ENCODE results near the gene ERICH2. TPM values are rescaled to one million over a fixed set of nuclear protein-coding genes. Genes with fewer than 3 reads are reported as not detected.

ERICH2 gene
- total RNA-seq, 1 donor from 2014 or later = 2.6 TPM

DNA sequence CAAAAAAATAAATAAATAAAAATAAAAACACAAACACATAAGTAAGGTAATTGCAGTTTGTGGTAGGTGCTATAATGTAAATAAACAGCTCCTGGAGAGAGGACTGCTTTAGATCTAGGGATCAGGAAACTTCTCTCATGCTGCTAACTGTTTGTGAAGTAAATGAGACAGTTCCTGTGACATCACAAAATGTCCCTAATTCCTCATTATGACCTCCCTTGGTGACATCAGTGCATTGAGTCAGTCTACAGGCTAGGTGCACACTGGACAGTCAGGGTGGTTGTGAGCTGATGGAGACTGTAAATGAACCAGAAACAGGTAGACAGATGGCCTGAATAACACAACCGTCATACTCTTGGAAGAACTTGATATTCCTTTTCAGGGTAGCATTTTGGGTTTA, 13.4 kb downstream of the ERICH2 start:
- TF ChIP-seq, protein P1, sequence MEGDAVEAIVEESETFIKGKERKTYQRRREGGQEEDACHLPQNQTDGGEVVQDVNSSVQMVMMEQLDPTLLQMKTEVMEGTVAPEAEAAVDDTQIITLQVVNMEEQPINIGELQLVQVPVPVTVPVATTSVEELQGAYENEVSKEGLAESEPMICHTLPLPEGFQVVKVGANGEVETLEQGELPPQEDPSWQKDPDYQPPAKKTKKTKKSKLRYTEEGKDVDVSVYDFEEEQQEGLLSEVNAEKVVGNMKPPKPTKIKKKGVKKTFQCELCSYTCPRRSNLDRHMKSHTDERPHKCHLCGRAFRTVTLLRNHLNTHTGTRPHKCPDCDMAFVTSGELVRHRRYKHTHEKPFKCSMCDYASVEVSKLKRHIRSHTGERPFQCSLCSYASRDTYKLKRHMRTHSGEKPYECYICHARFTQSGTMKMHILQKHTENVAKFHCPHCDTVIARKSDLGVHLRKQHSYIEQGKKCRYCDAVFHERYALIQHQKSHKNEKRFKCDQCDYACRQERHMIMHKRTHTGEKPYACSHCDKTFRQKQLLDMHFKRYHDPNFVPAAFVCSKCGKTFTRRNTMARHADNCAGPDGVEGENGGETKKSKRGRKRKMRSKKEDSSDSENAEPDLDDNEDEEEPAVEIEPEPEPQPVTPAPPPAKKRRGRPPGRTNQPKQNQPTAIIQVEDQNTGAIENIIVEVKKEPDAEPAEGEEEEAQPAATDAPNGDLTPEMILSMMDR (IDR thresholded peaks at IDR 0.05) = no peak
- Mint-ChIP-seq H3K27me3 (ENCODE audit: low read depth) (peaks cover 23% of the 10 kb centered on the region), H3K27ac (ENCODE audit: unreplicated experiment) (no peak overlapping the region), H3K9me3 (ENCODE audit: low read depth) (no peaks in the 10 kb centered on the region), H3K36me3 (ENCODE audit: low read depth) (no peaks in the 10 kb centered on the region), H3K4me3 (ENCODE audit: unreplicated experiment) (no peak overlapping the region), H3K4me1 (ENCODE audit: low read depth) (peaks cover 5% of the 10 kb centered on the region)
- DNase-seq (ENCODE audit: low spot score) = no peak

DNA sequence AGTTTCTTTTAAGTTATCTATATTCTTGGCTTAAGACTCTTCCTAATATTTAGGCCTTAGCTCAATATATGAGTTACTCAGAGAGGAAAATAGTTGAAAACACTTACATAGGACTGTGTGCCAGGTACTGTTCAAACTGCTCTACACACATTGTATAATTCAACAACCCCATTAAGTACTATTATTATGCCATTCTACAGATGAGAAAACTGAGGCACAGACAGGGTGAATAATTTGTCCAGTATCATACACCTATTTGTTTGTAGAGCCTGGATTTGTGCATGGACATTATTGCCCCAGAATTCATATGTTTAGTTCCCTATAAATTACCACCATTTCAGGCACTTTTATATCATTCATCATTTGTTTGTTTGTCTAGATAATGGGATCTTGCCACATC, 28.8 kb downstream of the ERICH2 start:
- Mint-ChIP-seq H3K4me1 (ENCODE audit: low read depth) (no peaks in the 10 kb centered on the region), H3K36me3 (ENCODE audit: low read depth) (peaks cover 1% of the 10 kb centered on the region), H3K4me3 (ENCODE audit: unreplicated experiment) (no peak overlapping the region), H3K9me3 (ENCODE audit: low read depth) (no peaks in the 10 kb centered on the region), H3K27me3 (ENCODE audit: low read depth) (peaks cover 46% of the 10 kb centered on the region), H3K27ac (ENCODE audit: unreplicated experiment) (no peak overlapping the region)
- no peak for DNase-seq (ENCODE audit: low spot score)
- TF ChIP-seq, protein P1 (IDR thresholded peaks at IDR 0.05) = no peak

DNA sequence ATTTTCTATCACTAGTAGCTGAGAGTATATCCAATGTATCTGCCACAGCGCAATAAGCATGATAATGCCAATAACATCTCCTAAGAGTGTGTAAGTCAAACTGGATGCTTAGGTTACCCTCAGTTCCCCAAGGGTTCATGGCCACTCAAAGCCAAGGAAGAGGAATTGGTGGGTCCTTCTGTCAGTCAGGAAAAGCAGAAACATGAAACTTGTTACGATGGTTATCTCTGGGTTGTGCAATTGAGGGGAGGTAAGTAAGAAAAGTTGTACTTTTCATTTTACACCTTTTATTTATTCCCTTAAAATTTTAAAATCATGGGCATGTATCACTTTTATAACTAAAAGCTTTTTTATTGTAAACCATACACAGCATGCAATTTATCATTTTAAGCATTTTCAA, 36.4 kb downstream of the ERICH2 start:
- Mint-ChIP-seq H3K27ac (ENCODE audit: unreplicated experiment) (no peak overlapping the region), H3K27me3 (ENCODE audit: low read depth) (peaks cover 33% of the 10 kb centered on the region), H3K4me3 (ENCODE audit: unreplicated experiment) (no peak overlapping the region), H3K4me1 (ENCODE audit: low read depth) (no peaks in the 10 kb centered on the region), H3K9me3 (ENCODE audit: low read depth) (no peaks in the 10 kb centered on the region), H3K36me3 (ENCODE audit: low read depth) (no peaks in the 10 kb centered on the region)
- TF ChIP-seq, protein P1 (IDR thresholded peaks at IDR 0.05) = no peak
- no peak for DNase-seq (ENCODE audit: low spot score)

DNA sequence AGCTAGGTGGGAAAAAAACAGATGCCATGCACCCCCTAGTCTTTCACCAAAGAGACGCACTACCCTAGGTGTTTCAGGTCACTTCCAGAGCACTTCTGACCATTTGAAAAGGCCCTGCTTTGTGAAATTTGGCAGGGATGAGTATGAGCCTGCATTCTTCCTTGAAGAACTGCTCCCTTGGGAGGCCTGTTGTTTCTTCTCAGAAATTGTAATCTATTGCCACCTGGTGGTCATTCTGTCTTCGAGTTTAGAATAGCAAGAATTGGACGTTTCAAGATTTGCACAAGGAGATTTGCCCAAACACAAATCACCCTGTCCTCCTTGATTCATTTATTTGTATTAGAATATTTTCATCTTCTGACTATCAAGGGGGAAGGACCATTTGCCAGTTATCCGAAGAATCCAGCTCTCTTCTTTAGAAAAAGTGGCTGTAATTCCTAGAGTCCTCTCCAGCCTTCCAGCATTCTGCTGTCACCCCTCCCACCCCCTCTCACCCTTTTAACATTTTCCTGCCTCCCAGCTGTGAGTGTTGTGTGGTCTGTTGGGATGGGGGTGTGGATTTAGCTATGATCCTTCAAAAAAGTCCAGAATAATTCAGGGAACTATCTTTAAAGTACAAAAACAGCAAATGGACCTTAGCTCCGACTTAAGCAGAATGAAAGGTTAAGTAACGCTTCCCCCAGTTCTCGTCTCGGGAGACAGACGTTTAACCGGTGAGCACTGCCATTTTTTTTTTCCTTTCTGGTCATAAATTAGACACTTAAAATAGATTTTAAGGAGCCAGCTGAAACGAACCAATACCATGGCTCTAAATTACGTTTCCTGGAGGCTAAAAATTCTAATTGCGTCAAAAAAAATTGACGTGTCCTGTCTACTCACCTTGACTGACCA, 42.8 kb downstream of the ERICH2 start:
- peaks cover 23% of the 10 kb centered on the region for H3K4me1 Mint-ChIP-seq (ENCODE audit: low read depth)
- DNase-seq (ENCODE audit: low spot score) = no peak
- H3K9me3 Mint-ChIP-seq (ENCODE audit: low read depth) = no peaks in the 10 kb centered on the region
- TF ChIP-seq, protein P1 (IDR thresholded peaks at IDR 0.05) = peak; percentile 92
- H3K27me3 Mint-ChIP-seq (ENCODE audit: low read depth) = peaks cover 75% of the 10 kb centered on the region
- H3K4me3 Mint-ChIP-seq (ENCODE audit: unreplicated experiment) = no peak overlapping the region
- H3K36me3 Mint-ChIP-seq (ENCODE audit: low read depth) = peaks cover 2% of the 10 kb centered on the region
- H3K27ac Mint-ChIP-seq (ENCODE audit: unreplicated experiment) = no peak overlapping the region

DNA sequence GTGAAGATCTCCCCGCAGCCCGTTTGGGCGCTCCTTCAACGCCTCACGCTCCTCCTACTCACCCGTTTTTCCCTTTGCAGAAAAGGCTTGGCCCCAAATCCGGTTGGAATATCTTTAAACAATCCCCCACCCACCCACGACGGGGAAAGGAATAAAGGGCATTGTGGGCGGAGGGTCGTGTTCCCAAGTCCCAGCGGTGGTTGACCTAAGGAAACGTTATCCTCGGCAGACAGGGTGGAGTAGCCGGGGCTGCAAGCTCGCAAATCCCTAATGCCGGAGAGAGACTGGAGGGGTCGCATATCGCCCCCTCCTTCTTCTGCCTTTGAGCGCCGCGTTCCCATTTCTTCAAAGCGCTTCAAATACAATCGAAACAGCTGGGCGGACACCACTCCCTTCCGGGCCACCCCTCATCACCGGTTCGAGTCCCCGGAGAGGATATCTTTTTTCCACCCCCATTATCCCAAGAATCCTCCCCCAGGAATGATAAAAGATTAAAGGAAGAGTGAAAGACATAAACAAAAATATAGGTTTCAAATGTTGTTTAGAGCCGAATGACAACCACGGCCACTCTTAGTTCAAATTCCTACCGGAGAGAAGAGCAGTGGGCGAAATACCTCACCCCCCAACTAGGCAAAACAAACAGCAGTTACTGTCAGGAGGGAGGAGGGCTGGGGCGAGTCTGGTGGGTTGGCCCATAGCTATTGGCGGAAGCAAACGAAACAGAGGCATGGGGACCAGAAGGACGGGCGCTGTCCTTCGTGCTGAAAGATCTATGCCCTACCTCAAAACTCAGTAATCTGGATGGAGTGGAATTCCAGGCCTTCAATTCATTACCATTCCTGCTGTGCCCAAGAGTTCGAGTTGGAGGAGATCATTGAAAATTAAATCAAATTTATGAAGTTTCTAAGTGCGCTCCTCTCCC, 43.7 kb downstream of the ERICH2 start:
- H3K4me1 Mint-ChIP-seq (ENCODE audit: low read depth) = peaks cover 32% of the 10 kb centered on the region
- peaks cover 77% of the 10 kb centered on the region for H3K27me3 Mint-ChIP-seq (ENCODE audit: low read depth)
- H3K27ac Mint-ChIP-seq (ENCODE audit: unreplicated experiment) = no peak overlapping the region
- peaks cover 2% of the 10 kb centered on the region for H3K36me3 Mint-ChIP-seq (ENCODE audit: low read depth)
- no peaks in the 10 kb centered on the region for H3K9me3 Mint-ChIP-seq (ENCODE audit: low read depth)
- no peak overlapping the region for H3K4me3 Mint-ChIP-seq (ENCODE audit: unreplicated experiment)
- TF ChIP-seq, protein P1 (IDR thresholded peaks at IDR 0.05) = no peak
- no peak for DNase-seq (ENCODE audit: low spot score)

All from chondrocyte (in vitro differentiated cells).